Cortex of kidney (tissue), 1 donor: ENCODE measurements around the gene SPRR3.
"Not testable (repeated sequence)": the region's sequence is repeated elsewhere in the genome, so short reads cannot be mapped to it uniquely, and the experiment has no call there.

Experiments
- DNase-seq: peaks from one replicate; lab custom pipeline; 2025; lab: John Stamatoyannopoulos, UW

Gene SPRR3

DNA sequence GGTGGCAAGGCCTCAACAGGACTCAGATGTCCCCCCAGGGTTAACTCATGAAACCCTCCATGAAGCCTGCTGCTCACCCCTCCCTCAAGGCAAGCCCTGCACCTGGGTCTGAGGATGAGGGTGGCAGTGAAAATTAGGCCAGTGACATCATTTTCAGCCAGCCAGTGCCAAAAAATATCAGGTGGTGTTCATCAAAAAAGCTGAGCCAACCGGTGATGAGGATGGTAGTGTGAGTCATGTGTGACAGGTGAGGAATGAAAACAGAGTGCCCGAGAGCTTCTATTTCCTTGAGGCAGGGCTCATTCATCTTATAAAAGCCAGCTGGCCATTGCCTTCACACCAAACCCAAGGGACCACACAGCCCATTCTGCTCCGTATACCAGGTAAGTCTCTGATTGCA, 17.8 kb upstream of the SPRR3 start, which contains the start of gene SPRR1A:
SPRR1A (plus strand) TSS at position 339 of the 400 bp plus-strand sequence. CDS start 1,150 bp downstream, outside the sequence.
- no peak for DNase-seq

DNA sequence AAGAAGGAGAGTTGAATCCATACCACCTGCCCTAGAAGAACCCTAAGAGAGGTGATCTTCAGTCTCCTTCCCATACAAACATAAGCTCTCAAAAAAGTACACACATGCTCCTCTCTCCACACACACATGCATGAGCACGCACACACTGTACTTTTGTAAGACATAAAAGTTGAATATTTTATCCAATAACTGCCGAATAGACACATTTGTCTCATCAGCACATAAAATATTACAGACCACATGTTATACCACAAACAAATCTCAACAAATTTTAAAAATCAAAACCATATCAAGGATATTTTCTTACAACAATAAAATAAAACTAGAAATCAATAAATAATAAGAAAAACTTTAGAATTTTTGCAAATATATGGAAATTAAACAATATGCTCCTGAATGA, 15.0 kb upstream of the SPRR3 start:
- DNase-seq: no peak

DNA sequence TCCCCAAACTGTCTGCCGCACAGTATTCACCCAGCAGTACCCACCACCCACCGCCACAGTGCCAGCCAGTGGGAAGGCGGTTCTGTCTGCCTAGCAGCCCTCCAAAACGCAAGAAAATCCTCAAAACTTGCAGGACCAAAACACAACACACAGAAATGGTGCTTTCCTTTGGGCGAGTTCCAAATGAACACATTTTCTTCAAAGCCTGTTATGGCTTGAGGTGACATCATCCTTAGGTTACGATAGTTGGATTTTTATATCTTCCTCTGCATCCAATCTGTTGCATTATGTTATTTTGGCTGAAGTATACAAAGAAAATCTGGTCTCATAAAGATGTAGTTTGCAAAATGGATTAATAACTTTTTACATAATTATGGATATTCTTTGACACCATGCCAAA, 8.4 kb upstream of the SPRR3 start:
- DNase-seq: no peak

DNA sequence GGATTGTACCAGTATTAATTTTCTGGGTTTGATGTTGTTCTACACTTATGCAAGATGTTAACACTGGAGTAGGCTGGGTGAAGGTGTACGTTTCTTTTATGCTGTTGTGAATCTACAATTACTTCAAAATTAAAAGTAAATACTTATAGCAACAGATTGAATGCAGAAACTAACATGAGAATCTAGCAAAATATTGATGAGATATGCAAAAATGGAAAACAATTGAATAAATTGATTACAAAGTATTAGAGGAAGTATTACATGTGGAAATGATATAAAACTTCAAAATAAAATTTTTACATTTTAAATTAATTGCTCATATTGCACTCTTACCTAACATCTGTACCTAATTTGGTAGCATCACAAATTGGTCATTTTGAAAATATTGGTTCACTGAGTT, 5.7 kb upstream of the SPRR3 start:
- no peak for DNase-seq

DNA sequence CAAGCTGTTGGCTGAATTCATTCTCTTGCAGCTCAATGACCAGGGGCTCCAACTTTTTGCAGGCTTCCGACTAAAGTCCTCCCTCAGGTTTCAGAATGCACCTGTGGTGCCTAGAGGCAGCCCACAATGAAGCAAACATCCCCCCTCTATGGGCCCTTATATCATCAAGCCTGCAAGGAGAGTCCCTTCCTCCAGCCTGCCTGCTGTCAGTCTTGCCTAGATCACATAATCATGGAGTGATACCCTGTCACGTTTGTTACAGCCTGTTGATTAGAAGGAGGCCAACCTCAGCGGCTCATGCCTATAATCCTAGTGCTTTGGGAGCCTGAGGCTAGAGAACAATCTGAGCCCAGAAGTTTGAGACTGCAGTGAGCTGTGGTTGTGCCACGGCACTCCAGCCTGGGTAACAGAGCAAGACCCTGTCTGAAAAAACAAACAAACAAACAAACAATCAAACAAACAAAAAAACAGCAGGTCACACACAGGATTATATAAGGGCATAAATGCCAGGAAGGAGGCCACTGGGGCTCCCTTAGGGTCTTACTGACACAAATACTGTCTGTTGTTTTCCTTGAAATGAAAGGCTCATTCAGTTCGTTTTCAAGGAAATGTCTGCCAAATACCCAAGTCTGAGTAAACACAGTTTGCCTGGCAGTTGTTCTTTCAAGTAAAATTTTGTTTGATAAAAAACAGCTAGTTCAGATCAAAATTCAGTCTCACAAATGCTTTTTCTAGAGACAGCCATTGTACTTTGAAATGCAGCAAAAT, 4.7 kb upstream of the SPRR3 start:
- DNase-seq: no peak

DNA sequence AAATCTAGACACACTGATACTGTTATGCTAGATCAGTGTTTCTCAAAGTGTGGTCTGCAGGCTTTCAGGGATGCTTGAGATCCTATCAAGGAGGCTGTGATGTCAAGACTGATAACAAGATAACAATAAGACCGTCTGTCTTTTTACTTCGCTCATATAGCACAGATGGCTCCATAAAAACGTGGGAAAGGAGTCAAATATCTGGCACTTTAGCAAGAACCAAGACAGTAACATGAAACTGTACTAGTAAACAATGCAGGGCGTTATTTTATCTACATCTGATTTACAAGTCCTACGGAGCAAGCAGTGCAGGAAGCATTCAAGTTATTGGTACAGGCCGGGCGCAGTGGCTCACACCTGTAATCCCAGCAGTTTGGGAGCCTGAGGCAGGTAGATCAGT, 3.6 kb upstream of the SPRR3 start:
- DNase-seq: no peak

DNA sequence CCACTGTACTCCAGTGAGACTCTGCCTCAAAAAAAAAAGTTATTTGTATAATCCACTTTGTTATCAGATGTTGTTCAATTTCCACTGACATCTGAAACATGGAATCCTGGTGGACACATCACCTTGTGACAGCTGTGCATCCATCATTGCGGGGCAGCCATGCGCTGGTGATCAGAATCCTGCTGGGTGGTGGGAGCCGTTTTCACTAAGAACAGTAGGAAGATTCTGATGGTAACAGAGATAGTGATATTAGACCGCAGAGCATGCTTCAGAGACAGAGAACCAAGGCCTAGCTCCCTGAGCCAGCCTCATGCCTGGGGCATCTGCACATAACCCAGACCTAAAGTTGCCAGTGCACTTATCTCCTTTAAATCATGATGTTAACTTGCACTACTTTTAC, 3.1 kb upstream of the SPRR3 start:
- no peak for DNase-seq

DNA sequence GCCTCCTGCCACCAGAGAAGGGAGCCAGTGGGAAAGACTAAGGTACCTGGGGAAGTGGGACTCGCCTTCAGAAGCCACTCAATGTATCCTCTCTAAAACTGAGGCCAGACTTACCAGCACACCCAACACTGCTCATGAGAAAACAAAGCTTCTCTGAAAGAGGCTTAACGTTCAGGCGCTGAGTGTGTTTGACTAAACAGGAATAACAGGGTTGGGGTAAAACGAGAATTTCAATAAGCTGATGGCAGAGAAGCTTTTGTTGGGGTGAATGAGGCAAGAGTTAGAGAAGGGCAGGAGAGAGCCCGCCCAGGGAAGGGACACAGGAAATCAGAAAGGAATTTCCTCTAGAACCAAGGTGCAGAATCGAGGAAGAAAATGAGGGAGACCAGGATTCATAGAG, 1.7 kb upstream of the SPRR3 start:
- no peak for DNase-seq

DNA sequence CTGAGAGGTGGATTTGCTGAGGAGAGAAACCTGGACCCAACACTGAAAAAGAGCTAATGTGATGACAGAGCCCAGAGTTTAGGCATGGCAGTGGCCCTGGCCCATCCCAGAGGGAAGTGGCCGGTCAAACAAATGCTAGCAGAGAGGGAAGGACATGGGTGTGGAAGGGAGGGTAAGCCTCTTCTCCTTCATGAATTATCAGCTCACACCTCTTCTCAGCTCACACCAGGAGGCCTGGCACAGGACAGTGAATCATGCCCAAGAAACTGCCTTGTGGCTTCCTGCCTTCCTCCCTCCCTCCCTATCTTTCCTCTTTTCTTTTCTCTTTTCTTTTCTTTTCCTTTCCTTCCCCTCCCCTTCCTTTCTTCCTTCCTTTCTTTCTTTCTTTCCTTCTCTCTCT, 1.3 kb upstream of the SPRR3 start:
- no peak for DNase-seq

DNA sequence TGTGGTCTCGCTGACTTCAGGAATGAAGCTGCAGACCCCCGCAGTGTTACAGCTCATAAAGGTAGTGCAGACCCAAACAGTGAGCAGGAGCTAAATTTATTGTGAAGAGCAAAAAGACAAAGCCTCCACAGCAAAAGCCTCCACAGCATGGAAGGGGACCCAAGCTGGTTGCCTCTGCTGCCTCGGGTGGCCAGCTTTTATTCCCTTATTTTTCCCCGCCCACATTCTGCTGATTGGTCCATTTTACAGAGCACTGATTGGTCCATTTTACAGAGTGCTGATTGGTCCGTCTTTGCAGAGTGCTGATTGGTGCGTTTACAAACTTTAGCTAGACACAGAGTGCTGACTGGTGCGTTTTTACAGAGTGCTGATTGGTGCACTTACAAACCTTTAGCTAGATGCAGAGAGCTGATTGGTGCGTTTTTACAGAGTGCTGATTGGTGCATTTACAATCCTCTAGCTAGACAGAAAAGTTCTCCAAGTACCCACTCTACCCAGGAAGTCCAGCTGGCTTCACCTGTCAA, 9.7 kb downstream of the SPRR3 start:
- DNase-seq: not testable (repeated sequence)

DNA sequence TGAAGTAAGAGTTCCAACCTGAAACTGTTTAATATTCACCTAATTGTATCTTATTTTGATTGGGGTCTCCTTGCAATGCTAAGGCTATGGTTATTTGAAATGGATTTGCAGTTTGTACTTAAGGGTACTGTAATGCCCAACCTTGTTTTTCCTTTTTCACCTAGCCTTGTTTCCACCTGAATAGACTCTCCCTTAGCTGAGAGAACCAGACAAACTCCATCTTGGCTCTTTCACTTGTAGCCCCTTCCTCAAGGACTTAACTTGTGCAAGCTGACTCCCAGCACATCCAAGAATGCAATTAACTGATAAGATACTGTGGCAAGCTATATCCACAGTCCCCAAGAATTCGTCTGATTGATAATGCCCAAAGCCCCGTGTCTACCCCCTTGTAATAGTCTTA, 20.3 kb downstream of the SPRR3 start:
- not testable (repeated sequence) for DNase-seq

DNA sequence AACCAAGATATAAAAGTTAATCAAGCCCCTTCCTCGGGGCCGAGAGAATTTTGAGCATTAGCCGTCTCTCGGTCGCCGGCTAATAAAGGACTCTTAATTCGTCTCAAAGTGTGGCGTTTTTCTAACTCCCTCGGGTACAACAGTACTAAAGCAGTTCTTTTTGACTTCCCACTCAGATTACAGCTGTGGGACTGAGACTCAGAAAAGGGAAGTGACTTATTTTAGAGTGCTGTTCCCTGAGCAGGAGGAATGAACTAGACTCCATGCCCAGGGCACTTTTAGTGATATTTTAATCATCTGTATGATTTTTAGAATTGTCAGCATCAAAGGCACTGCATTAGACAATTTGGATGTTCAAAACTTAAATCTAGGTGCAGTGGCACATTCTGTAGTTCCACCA, 20.8 kb downstream of the SPRR3 start:
- not testable (repeated sequence) for DNase-seq

DNA sequence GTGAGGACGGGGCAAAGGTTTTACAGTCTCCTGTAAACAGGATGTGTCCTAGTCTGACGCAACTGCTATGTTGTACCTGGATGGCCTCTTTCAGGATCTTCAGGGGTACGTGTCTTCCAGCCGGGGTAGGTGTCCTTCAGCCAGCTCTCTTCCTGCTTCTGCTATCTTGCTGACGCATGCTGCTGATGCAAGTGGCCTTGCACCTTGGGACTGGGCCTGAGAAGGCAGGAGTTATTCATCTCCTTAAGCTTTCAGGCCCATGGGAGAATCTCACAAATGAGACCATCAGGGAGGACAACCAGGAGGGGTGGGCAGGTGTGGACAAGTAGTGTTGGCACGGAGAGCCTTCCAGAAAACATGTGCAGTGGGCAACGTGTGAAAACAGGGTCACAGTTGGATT, 21.6 kb downstream of the SPRR3 start:
- DNase-seq: no peak

DNA sequence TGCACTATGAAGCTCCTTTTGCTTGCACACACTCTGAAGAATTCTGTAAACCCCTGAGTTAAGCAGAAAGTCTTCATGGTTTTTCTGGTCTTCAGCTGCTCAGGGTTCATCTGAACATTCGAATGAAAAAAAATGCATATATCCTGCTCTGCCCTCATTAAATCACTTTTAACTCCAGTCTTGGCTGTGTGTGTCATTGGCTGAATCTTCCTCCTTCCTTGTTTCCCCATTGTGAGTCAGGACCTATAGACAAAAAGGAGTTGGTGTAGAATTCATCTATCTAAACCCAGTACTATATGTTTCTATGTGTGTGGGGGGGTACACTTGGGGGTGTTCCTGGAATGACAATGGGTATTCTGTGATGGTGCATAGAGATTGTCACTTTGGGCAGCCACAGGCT, 22.9 kb downstream of the SPRR3 start:
- DNase-seq: no peak

DNA sequence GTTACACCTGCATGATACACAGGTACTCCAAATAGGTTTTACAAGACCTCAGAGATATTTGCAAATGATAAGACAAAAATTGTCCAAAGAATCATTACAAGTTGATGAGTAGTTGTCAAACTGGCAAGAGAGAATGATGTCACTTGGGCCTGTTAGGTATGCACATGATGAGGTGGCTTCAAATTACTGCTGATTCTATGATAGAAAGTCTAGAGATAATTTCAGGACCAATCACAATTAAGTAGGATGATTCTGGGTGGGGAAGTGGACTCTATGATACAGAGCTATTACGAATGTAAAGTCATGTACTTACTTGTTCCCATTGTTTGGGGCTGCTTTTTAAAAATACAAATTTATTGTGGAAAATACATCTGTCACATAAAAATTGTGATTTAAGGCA, 24.2 kb downstream of the SPRR3 start:
- no peak for DNase-seq

DNA sequence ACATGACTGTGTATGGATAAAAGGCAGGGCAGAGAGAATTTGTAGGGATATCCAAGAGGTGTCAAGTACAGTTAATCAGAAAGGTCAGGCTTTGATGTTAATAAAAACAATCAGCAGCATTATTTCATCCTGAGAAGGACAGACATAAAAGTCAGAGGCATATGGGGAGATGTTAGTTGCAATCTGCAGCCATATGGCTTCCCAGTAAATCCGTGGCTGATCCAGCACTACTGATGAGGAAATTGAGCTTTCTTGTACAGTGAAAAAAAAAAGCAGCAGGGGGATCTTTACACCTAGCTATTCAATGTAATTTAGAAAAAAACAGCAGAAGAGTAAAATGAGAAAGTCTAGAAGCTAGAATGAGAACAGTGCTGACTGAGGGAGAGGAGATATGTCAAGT, 27.2 kb downstream of the SPRR3 start:
- no peak for DNase-seq

DNA sequence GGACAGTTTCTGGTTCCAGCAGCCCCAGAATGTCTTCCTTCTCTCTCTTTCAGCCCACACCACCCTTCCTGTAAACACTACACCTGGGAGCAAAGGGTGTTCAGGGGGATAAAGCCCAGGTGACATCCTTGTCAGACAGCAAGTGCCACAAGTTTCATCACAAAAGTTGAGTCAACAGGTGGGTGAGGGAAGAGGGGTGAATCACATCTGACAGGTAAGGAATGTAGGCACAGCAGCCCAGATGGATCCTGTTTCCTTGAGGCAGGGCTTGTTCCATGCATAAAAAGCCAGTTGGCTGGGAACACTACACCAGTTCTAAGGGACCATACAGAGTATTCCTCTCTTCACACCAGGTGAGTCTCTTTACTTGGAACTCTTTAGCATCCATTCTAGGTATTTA, 29.3 kb downstream of the SPRR3 start, which contains the start of gene SPRR1B:
SPRR1B (plus strand) TSS at position 309 of the 400 bp plus-strand sequence. CDS start 1,143 bp downstream, outside the sequence.
- no peak for DNase-seq

DNA sequence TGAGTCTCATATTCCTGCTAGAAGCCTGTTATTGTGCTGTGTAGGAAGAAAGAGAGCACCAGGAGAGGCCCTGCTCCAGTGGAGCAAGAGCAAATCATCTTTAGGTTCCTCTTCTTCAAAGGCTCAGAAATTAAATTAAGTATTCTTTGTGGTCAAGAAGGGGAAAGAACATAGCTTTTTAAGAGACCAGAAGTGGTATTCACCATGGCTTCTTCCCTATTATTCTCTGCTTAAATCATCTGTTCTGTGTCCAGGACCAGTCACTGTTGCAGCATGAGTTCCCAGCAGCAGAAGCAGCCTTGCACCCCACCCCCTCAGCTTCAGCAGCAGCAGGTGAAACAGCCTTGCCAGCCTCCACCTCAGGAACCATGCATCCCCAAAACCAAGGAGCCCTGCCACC, 30.5 kb downstream of the SPRR3 start:
- DNase-seq: no peak

DNA sequence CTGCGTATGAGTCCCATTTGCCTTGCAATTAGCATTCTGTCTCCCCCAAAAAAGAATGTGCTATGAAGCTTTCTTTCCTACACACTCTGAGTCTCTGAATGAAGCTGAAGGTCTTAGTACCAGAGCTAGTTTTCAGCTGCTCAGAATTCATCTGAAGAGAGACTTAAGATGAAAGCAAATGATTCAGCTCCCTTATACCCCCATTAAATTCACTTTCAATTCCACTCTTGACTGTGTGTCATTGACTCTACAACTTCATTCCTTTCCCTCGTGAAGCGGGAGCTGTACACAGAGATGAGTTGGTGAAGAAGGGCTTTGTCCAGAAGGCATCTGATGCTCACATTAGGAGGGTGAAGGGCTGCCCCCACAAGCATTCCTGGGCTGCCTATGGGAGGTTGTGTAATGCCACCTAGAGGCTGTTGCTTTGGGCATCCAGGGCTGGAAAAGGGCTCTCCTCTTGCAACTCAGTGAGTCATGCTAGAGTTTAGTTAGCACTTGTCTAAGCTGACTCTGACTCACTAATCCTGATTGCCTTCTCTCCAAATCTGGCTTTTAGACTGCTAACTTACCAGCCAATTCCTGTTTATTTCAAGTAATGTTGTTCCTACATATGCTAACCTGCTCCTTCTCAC, 31.2 kb downstream of the SPRR3 start:
- no peak for DNase-seq

DNA sequence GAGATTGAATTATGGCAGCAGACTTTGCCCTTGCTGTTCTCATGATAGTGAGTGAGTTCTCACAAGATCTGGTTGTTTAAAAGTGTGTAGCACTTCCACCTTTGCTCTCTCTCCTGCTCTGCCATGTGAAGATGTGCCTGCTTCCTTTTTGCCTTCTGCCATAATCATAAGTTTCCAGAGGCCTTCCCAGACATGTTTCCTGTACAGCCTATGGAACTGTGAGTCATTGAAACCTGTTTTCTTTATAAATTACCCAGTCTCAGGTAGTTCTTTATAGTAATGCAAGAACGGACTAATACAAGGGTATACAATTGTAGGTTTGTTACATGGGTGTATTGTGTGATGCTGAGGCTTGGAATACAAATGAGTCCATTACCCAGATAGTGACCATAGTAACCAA, 33.7 kb downstream of the SPRR3 start:
- no peak for DNase-seq

DNA sequence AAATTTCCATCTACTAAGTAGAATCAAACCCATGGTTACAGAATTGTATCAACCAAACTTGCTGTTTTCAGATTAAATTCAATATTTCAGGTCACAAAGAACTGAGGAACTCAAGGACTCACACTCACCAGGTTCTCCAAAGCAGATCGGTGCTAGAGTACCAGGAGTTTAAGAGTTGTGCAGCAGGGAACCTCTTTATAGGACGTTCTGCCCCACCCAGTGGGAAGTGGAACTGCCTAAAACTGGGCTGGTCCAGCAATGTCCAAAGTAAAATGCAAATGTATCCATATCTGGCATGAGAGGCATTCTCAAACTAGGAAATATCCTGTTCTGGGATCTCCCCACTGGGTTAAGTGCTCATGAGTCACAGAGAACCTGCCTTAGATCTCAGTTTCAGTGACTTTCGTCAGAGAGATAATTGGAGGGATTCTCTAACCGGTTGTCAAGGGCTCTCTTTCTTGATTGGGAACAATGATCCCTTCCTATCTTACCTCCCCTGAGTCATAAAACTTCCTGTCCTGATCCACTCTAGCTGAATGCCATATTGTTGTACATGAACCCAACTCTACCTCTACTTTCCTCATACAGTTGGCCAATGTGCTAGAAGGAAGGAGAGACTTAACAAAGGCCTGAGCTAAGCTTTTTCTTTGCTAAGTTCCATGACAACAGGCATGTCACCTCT, 39.5 kb downstream of the SPRR3 start, which contains the start of gene SPRR2D:
SPRR2D (minus strand) TSS at position 171 of the 682 bp plus-strand sequence. CDS start 774 bp downstream, outside the sequence.
- DNase-seq: no peak

DNA sequence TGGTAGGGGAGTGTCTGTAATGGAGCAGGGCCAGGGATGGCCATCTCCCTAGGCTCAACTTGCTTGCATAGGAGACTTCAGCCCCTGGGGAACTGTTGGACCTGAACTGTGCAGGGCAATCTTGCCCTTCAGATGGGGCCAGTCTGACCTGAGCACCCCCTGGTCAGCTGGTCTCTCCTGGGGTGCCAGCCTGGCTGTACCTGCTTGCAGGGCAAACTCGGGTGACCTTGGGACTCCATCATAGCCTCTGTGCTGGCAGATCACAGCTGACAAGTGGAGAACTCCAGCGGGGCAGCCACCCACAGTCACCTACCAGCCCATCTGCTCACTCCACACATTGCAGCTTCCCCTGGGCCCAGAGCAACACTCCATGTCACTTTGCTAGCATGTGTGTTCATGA, 47.7 kb downstream of the SPRR3 start:
- DNase-seq: no peak
